ENCODE measurements around the gene HES1. TPM values are rescaled to one million over a fixed set of nuclear protein-coding genes. Genes with fewer than 3 reads are reported as not detected.

HES1 gene
- total RNA-seq, 2 donors from 2014 or later: 102 TPM

DNA sequence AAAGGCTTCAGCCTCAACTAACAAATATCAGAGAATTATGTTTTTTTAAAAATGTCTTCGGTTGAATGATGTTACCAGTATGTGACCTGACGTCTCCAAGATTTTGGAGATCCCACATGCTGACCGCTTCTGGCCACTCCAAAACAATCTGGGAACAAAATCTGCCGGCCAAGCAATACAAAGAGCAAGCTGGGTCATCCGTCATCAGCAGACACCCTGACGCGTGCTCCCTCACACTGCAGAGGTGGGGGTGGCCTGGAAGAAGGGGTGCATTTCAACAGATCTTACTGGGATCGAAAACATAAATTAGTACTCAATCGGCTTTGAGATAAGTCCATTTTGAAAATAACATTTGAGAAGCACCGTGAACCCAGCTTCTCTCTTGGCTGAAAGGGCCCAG, 33.6 kb downstream of the HES1 start:
- Histone ChIP-seq H3K4me3 (no peak overlapping the region), H3K9me3 (no peaks in the 10 kb centered on the region), H3K27ac (no peak overlapping the region), H3K4me1 (no peaks in the 10 kb centered on the region), H3K36me3 (no peaks in the 10 kb centered on the region), H3K9ac (ENCODE audit: low read depth in 2 of 2, low read length in 2 of 2) (no peak overlapping the region), H3K27me3 (no peaks in the 10 kb centered on the region)
- no peak for TF ChIP-seq CTCF (IDR thresholded peaks at IDR 0.05)
- no peak for DNase-seq
- intact Hi-C loops (cut with DNase I): no loop called here

- Histone ChIP-seq H3K27ac (no peak overlapping the region), H3K36me3 (no peaks in the 10 kb centered on the region), H3K9me3 (no peaks in the 10 kb centered on the region), H3K9ac (ENCODE audit: low read depth in 2 of 2, low read length in 2 of 2) (no peak overlapping the region), H3K4me3 (no peak overlapping the region), H3K4me1 (no peaks in the 10 kb centered on the region), H3K27me3 (no peaks in the 10 kb centered on the region)
- DNase-seq: no peak
- intact Hi-C loops (cut with DNase I): no loop called here
- no peak for TF ChIP-seq CTCF (IDR thresholded peaks at IDR 0.05)
These were observed 34.8 kb downstream of the HES1 start for GRCh38 chr3:194170793-194171192.

DNA sequence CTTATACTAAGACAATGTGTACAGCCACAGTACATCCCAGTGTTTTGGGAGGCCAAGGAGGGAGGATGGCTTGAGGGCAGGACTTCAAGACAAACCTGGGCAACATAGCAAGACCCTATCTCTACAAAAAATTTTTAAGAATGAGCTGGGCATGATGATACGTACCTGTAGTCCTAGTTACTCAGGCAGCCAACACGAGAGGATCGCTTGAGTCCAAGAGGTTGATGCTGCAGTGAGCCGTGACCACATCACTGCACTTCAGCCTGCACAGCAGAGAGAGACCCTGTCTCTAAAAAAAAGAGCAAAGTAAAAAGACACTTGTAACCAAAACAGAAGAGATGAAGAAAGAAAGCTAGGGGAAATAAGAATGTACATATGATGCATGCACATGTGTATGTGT, 38.5 kb downstream of the HES1 start:
- Histone ChIP-seq H3K27ac (no peak overlapping the region), H3K9me3 (no peaks in the 10 kb centered on the region), H3K9ac (ENCODE audit: low read depth in 2 of 2, low read length in 2 of 2) (no peak overlapping the region), H3K4me1 (no peaks in the 10 kb centered on the region), H3K36me3 (no peaks in the 10 kb centered on the region), H3K27me3 (no peaks in the 10 kb centered on the region), H3K4me3 (no peak overlapping the region)
- no peak for DNase-seq
- intact Hi-C loops (cut with DNase I): no loop called here
- TF ChIP-seq CTCF (IDR thresholded peaks at IDR 0.05): no peak

GRCh38 chr3:194174980-194175379, 39.0 kb downstream of the HES1 start:
- Histone ChIP-seq H3K4me3 (no peak overlapping the region), H3K27ac (no peak overlapping the region), H3K9ac (ENCODE audit: low read depth in 2 of 2, low read length in 2 of 2) (no peak overlapping the region), H3K27me3 (no peaks in the 10 kb centered on the region), H3K4me1 (no peaks in the 10 kb centered on the region), H3K9me3 (no peaks in the 10 kb centered on the region), H3K36me3 (no peaks in the 10 kb centered on the region)
- intact Hi-C loops (cut with DNase I): no loop called here
- TF ChIP-seq CTCF (IDR thresholded peaks at IDR 0.05): no peak
- DNase-seq: no peak

- no peaks in the 10 kb centered on the region for H3K9me3 ChIP-seq
- no peaks in the 10 kb centered on the region for H3K4me1 ChIP-seq
- no peak for DNase-seq
- H3K27me3 ChIP-seq: no peaks in the 10 kb centered on the region
- no peak overlapping the region for H3K27ac ChIP-seq
- no peaks in the 10 kb centered on the region for H3K36me3 ChIP-seq
- intact Hi-C loops (cut with DNase I): no loop called here
- TF ChIP-seq CTCF (IDR thresholded peaks at IDR 0.05): no peak
- H3K9ac ChIP-seq (ENCODE audit: low read depth in 2 of 2, low read length in 2 of 2): no peak overlapping the region
- H3K4me3 ChIP-seq: no peak overlapping the region
These were observed 40.5 kb downstream of the HES1 start for GRCh38 chr3:194176274-194176991.

All from colonic mucosa (tissue), 4 donors.